GM12878 (cell line): ENCODE data around the gene SLC25A13. TPM values are rescaled to one million over a fixed set of nuclear protein-coding genes. Genes with fewer than 3 reads are reported as not detected.

Experiments used
- ATAC-seq: fragments of 200-7000 bp; cut with Tn5 transposase; 3 replicates; pipeline ENCODE4 v1.9.1; 2020; ENCODE audit warnings: mild to moderate bottlenecking, moderate library complexity
- BruUV-seq: library from RNA; stranded (reverse); fragments of 400-500 nt; replicated peaks from 2 replicates; lab custom pipeline; 2021; lab: Mats Ljungman, UMichigan
- CTCF ChIA-PET: fragments of 300-600 bp; sonication (Branson Sonifier 250); formaldehyde crosslinking; extraction: SDS; loops from one replicate; lab custom pipeline; 2021; ENCODE audit warnings: inconsistent platforms; lab: Yijun Ruan, JAX
- POLR2A ChIA-PET: fragments of 350-600 bp; formaldehyde crosslinking; extraction: SDS; loops from one replicate; lab custom pipeline; 2021; ENCODE audit warnings: inconsistent platforms; lab: Charles Lee
- RAD21 ChIA-PET: fragments of 300-600 bp; sonication (Branson Sonifier 250); formaldehyde crosslinking; loops from one replicate; lab custom pipeline; 2023; ENCODE audit warnings: antibody characterized with exemption; ENCODE audit not compliant: unreplicated experiment; lab: Charles Lee
- SMC1A ChIA-PET: fragments of 300-600 bp; sonication (Branson Sonifier 250); formaldehyde crosslinking; loops from one replicate; lab custom pipeline; 2023; ENCODE audit not compliant: unreplicated experiment, uncharacterized antibody; lab: Charles Lee
- DNase-seq: peaks from one replicate; pipeline ENCODE4 v3.0.0-alpha.2; 2011; ENCODE audit warnings: low read depth, low spot score
- FAIRE-seq: peaks from 3 replicates; lab custom pipeline; 2011; peaks lifted over from hg19 to GRCh38; lab: Jason Lieb, UNC
- H2AFZ ChIP-seq: 2 replicates; pipeline ENCODE4 v1.6.0; 2011; ENCODE audit warnings: low read depth, low read length, control low read depth; ENCODE audit not compliant: control insufficient read depth
- H3K27ac ChIP-seq: 2 replicates; pipeline ENCODE4 v1.5.1; 2011; ENCODE audit warnings: control low read depth; ENCODE audit not compliant: control insufficient read depth, insufficient read depth
- H3K27me3 ChIP-seq, 2 experiments: replicated peaks in 1 of 2; 2 replicates each; pipeline versions ENCODE4 v1.6.0 to v1.6.1; 2011; ENCODE audit warnings: low read length in 1 of 2; ENCODE audit not compliant: control insufficient read depth in 2 of 2, insufficient read depth in 2 of 2
- H3K36me3 ChIP-seq, 2 experiments: 2 replicates each; pipeline ENCODE4 v1.5.1; 2011; ENCODE audit warnings: low read length in 1 of 2; ENCODE audit not compliant: control insufficient read depth in 2 of 2, insufficient read depth in 2 of 2
- H3K4me1 ChIP-seq: 2 replicates; pipeline ENCODE4 v1.6.1; 2011; ENCODE audit warnings: mild to moderate bottlenecking, low read length, moderate library complexity, mixed read lengths; ENCODE audit not compliant: control insufficient read depth, insufficient read depth
- H3K4me2 ChIP-seq: 2 replicates; pipeline ENCODE4 v1.6.0; 2011; ENCODE audit warnings: control low read depth; ENCODE audit not compliant: control insufficient read depth, insufficient read depth
- H3K4me3 ChIP-seq: fragments of 200-600 bp; sonication (generic); 2 replicates; pipeline ENCODE4 v1.5.1; 2016
- H3K79me2 ChIP-seq: 2 replicates; pipeline ENCODE4 v1.6.0; 2011; ENCODE audit warnings: low read length; ENCODE audit not compliant: control insufficient read depth, insufficient read depth
- H3K9ac ChIP-seq: 2 replicates; pipeline ENCODE4 v1.8.0; 2011; ENCODE audit warnings: low read length, control low read depth, mixed read lengths; ENCODE audit not compliant: control insufficient read depth, insufficient read depth
- H3K9me3 ChIP-seq: replicated peaks from 3 replicates; pipeline ENCODE4 v1.5.1; 2011; ENCODE audit warnings: mild to moderate bottlenecking, low read length; ENCODE audit not compliant: control insufficient read depth, insufficient read depth
- H4K20me1 ChIP-seq: 2 replicates; pipeline ENCODE4 v1.6.0; 2011; ENCODE audit not compliant: control insufficient read depth, insufficient read depth
- E4F1 ChIP-seq: fragments of 450-650 bp; IDR thresholded peaks from 2 replicates; pipeline ENCODE4 v1.6.1; 2018; ENCODE audit warnings: borderline replicate concordance, mild to moderate bottlenecking; ENCODE audit not compliant: partially characterized antibody
- EGR1 ChIP-seq, 2 experiments: IDR thresholded peaks; 1 replicate in 1 of 2; 2 replicates in 1 of 2; pipeline ENCODE4 v1.6.1; 2011 to 2012; ENCODE audit warnings: low read depth in 2 of 2, low read length in 2 of 2, borderline replicate concordance in 1 of 2, mild to moderate bottlenecking in 1 of 2, moderate library complexity in 1 of 2
- FOXM1 ChIP-seq: IDR thresholded peaks from 2 replicates; pipeline ENCODE4 v1.6.1; 2012; ENCODE audit warnings: low read depth, mild to moderate bottlenecking, inconsistent platforms, low read length, moderate library complexity
- IKZF2 ChIP-seq, 2 experiments: fragments of 450-650 bp; IDR thresholded peaks; 2 replicates each; pipeline ENCODE4 v1.6.1; 2017; ENCODE audit warnings: mild to moderate bottlenecking in 2 of 2, moderate library complexity in 2 of 2
- JUNB ChIP-seq: IDR thresholded peaks from 2 replicates; pipeline ENCODE4 v1.6.1; 2016; ENCODE audit warnings: antibody characterized with exemption, mild to moderate bottlenecking
- KDM1A ChIP-seq: fragments of 200-600 bp; sonication (generic); IDR thresholded peaks from 2 replicates; pipeline ENCODE4 v1.6.1; 2016; ENCODE audit warnings: borderline replicate concordance
- KLF5 ChIP-seq: fragments of 450-650 bp; IDR thresholded peaks from 2 replicates; pipeline ENCODE4 v1.6.1; 2014; ENCODE audit warnings: mild to moderate bottlenecking; ENCODE audit not compliant: partially characterized antibody
- NFYA ChIP-seq: IDR thresholded peaks from 2 replicates; pipeline ENCODE4 v1.6.1; 2011; ENCODE audit warnings: low read depth, mild to moderate bottlenecking, low read length, improper control_type of control experiment, borderline replicate concordance
- POU2F2 ChIP-seq: IDR thresholded peaks from 3 replicates; pipeline ENCODE4 v1.6.1; 2011; ENCODE audit warnings: low read depth, mild to moderate bottlenecking, low read length, borderline replicate concordance
- RFX5 ChIP-seq: IDR thresholded peaks from 2 replicates; pipeline ENCODE4 v1.6.1; 2011; ENCODE audit warnings: low read depth, low read length, improper control_type of control experiment
- TARDBP ChIP-seq: IDR thresholded peaks from 2 replicates; pipeline ENCODE4 v1.6.1; 2016; ENCODE audit warnings: borderline replicate concordance
- TCF7 ChIP-seq: IDR thresholded peaks from 2 replicates; pipeline ENCODE4 v1.6.1; 2014; ENCODE audit warnings: antibody characterized with exemption, borderline replicate concordance
- ZZZ3 ChIP-seq: IDR thresholded peaks from 2 replicates; pipeline ENCODE4 v1.6.1; 2011; ENCODE audit warnings: low read depth; ENCODE audit not compliant: control insufficient read depth, insufficient read length
- WGBS: methylation state at CpG from one replicate; pipeline ENCODE4 v1.1.6; 2016; ENCODE audit warnings: low lambda C conversion rate; ENCODE audit not compliant: insufficient replicate concordance, insufficient coverage; ENCODE audit errors: missing lambda C conversion rate; 5-methylcytosine and 5-hydroxymethylcytosine counted together
- in situ Hi-C: fragments of 300-500 bp; cut with MboI; formaldehyde crosslinking; loops from 9 replicates; pipeline ENCODE4 v1.14.3; 2018; ENCODE audit warnings: mixed read lengths
- intact Hi-C: fragments of 100-400 bp; cut with micrococcal nuclease; formaldehyde crosslinking; loops from one replicate; pipeline ENCODE4 v1.14.2; 2022; ENCODE audit not compliant: unreplicated experiment
- polyA plus RNA-seq, 11 experiments: library from polyadenylated mRNA; depleted of rRNA in 4 of 11; unstranded in 6 of 11; stranded (reverse) in 5 of 11; fragments of >200 nt; fragmentation: Nextera tagmentation in 4 of 11; fragmentation: Illumina TruSeq in 1 of 11; extraction: Ambion mirVana in 4 of 11; extraction: Trizol in 1 of 11; gene quantifications; 1 replicate in 1 of 11; 2 replicates in 10 of 11; pipeline versions ENCODE4 v1.2.1 to v1.2.3, GENCODE V29; 2011 to 2016; ENCODE audit warnings: inconsistent platforms in 2 of 11, missing spikeins in 2 of 11, low read depth in 1 of 11
- total RNA-seq, 4 experiments: library from RNA; depleted of rRNA in 3 of 4; stranded (reverse); fragments of >200 nt in 3 of 4; fragmentation: Illumina TruSeq in 1 of 4; extraction: Trizol in 1 of 4; gene quantifications; 2 replicates each; pipeline versions ENCODE4 v1.2.1 to v1.2.3, GENCODE V29; 2013 to 2021
- TF ChIP-seq, protein P1 (sequence below): fragments of 450-650 bp; formaldehyde crosslinking; IDR thresholded peaks from 2 replicates; pipeline ENCODE4 v1.5.0; 2022; ENCODE audit warnings: mild to moderate bottlenecking, missing genetic modification characterization
- TF ChIP-seq, protein P2 (sequence below): IDR thresholded peaks from 2 replicates; pipeline ENCODE4 v1.6.1; 2011; ENCODE audit warnings: low read depth, mild to moderate bottlenecking, low read length, moderate library complexity, borderline replicate concordance; ENCODE audit errors: extremely low read depth
- TF ChIP-seq, protein P3 (sequence below): fragments of 450-650 bp; IDR thresholded peaks from 2 replicates; pipeline ENCODE4 v1.6.1; 2018; ENCODE audit warnings: mild to moderate bottlenecking, low read depth, moderate library complexity; ENCODE audit not compliant: partially characterized antibody

The SLC25A13 gene
- total and polyA plus RNA-seq, 10 of the 15 experiments (the other 5 are each of a cell fraction or from before 2014, with no cell fraction given): 7.0 to 24.7 (median 18.6) TPM

GRCh38 chr7:96225251-96225650 is 96.6 kb downstream of the SLC25A13 start:
- Histone ChIP-seq H3K27me3 (no peaks in the 10 kb centered on the region), H4K20me1 (no peaks in the 10 kb centered on the region), H3K79me2 (no peaks in the 10 kb centered on the region), H3K27ac (no peak overlapping the region), H3K36me3 (no peaks in the 10 kb centered on the region; a peak in 2 of 4 replicates), H3K4me1 (no peaks in the 10 kb centered on the region), H2AFZ (no peak overlapping the region), H3K4me3 (no peak overlapping the region), H3K9ac (no peak overlapping the region), H3K9me3 (no peaks in the 10 kb centered on the region; the same call in 2 of the 3 replicates), H3K4me2 (no peak overlapping the region)
- RAD21 ChIA-PET: no interaction called here
- FAIRE-seq (no peak), DNase-seq (no peak), ATAC-seq (no peak)
- POLR2A ChIA-PET: no interaction called here
- intact Hi-C loops (no loop called here), in situ Hi-C loops (no loop called here)
- SMC1A ChIA-PET: interaction anchor here (1.3 kb wide), 1 partner anchor 802 kb away, joined by 3 read pairs; no protein-coding TSS in a partner anchor
- no TSS peak for BruUV-seq
- CTCF ChIA-PET: interaction anchor here (0.6 to 1.7 kb wide), 5 partner anchors 14 to 388 kb away, joined by 3 to 5 read pairs (median 4); no protein-coding TSS in a partner anchor
- 100% methylated on average over 4 of the region's 5 CpGs for WGBS
- TF ChIP-seq, protein P1, sequence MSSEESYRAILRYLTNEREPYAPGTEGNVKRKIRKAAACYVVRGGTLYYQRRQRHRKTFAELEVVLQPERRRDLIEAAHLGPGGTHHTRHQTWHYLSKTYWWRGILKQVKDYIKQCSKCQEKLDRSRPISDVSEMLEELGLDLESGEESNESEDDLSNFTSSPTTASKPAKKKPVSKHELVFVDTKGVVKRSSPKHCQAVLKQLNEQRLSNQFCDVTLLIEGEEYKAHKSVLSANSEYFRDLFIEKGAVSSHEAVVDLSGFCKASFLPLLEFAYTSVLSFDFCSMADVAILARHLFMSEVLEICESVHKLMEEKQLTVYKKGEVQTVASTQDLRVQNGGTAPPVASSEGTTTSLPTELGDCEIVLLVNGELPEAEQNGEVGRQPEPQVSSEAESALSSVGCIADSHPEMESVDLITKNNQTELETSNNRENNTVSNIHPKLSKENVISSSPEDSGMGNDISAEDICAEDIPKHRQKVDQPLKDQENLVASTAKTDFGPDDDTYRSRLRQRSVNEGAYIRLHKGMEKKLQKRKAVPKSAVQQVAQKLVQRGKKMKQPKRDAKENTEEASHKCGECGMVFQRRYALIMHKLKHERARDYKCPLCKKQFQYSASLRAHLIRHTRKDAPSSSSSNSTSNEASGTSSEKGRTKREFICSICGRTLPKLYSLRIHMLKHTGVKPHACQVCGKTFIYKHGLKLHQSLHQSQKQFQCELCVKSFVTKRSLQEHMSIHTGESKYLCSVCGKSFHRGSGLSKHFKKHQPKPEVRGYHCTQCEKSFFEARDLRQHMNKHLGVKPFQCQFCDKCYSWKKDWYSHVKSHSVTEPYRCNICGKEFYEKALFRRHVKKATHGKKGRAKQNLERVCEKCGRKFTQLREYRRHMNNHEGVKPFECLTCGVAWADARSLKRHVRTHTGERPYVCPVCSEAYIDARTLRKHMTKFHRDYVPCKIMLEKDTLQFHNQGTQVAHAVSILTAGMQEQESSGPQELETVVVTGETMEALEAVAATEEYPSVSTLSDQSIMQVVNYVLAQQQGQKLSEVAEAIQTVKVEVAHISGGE (CRISPR knock-in tag): no peak
- TF ChIP-seq, protein P2, sequence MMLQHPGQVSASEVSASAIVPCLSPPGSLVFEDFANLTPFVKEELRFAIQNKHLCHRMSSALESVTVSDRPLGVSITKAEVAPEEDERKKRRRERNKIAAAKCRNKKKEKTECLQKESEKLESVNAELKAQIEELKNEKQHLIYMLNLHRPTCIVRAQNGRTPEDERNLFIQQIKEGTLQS: no peak
- TF ChIP-seq FOXM1 (no peak), KLF5 (no peak), RFX5 (no peak), EGR1 (IDR thresholded peaks at IDR 0.05; ENCODE audit: borderline replicate concordance in 1 of 2, low read depth in 2 of 2, low read length in 2 of 2) (no peak), TARDBP (no peak), TCF7 (no peak), IKZF2 (IDR thresholded peaks at IDR 0.05) (no peak), NFYA (no peak), POU2F2 (no peak), KDM1A (no peak), JUNB (no peak), E4F1 (no peak), ZZZ3 (no peak)
- TF ChIP-seq, protein P3, sequence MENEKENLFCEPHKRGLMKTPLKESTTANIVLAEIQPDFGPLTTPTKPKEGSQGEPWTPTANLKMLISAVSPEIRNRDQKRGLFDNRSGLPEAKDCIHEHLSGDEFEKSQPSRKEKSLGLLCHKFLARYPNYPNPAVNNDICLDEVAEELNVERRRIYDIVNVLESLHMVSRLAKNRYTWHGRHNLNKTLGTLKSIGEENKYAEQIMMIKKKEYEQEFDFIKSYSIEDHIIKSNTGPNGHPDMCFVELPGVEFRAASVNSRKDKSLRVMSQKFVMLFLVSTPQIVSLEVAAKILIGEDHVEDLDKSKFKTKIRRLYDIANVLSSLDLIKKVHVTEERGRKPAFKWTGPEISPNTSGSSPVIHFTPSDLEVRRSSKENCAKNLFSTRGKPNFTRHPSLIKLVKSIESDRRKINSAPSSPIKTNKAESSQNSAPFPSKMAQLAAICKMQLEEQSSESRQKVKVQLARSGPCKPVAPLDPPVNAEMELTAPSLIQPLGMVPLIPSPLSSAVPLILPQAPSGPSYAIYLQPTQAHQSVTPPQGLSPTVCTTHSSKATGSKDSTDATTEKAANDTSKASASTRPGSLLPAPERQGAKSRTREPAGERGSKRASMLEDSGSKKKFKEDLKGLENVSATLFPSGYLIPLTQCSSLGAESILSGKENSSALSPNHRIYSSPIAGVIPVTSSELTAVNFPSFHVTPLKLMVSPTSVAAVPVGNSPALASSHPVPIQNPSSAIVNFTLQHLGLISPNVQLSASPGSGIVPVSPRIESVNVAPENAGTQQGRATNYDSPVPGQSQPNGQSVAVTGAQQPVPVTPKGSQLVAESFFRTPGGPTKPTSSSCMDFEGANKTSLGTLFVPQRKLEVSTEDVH: no peak
